Uterus (tissue), 4 donors: Measurements from ENCODE around the gene PRODH2. TPM values are rescaled to one million over a fixed set of nuclear protein-coding genes. Genes with fewer than 3 reads are reported as not detected.

Experiments used
- DNase-seq, 2 donors: peaks; one replicate each; pipeline ENCODE4 v3.0.0-alpha.2; 2019 to 2020
- H3K27ac ChIP-seq, 2 donors: fragments of 200-600 bp; sonication (generic); 1 replicate in 1 of 2; 2 replicates in 1 of 2; pipeline ENCODE4 v1.5.1; 2016 to 2018
- H3K27me3 ChIP-seq, 2 donors: fragments of 200-600 bp; sonication (generic); one replicate each; pipeline ENCODE4 v1.5.1; 2018 to 2019; ENCODE audit warnings: control low read depth in 1 of 2
- H3K36me3 ChIP-seq, 2 donors: fragments of 200-600 bp; sonication (generic); one replicate each; pipeline ENCODE4 v1.5.1; 2019; ENCODE audit warnings: control low read depth in 1 of 2
- H3K4me1 ChIP-seq, 2 donors: fragments of 200-600 bp; sonication (generic); one replicate each; pipeline ENCODE4 v1.5.1; 2018 to 2019; ENCODE audit warnings: control low read depth in 1 of 2
- H3K4me3 ChIP-seq, 2 donors: fragments of 200-600 bp; sonication (generic); 1 replicate in 1 of 2; 2 replicates in 1 of 2; pipeline ENCODE4 v1.5.1; 2018 to 2019; ENCODE audit warnings: mild to moderate bottlenecking in 1 of 2
- H3K9me3 ChIP-seq, 2 donors: fragments of 200-600 bp; sonication (generic); one replicate each; pipeline ENCODE4 v1.5.1; 2019; ENCODE audit warnings: control low read depth in 1 of 2
- POLR2A ChIP-seq, 2 donors: fragments of 450-650 bp; IDR thresholded peaks; one replicate each; pipeline ENCODE4 v1.6.1; 2016; ENCODE audit warnings: antibody characterized with exemption in 2 of 2, mild to moderate bottlenecking in 1 of 2, moderate library complexity in 1 of 2
- intact Hi-C: fragments of 100-400 bp; cut with DNase I; formaldehyde crosslinking; loops from one replicate; pipeline ENCODE4 v1.15.1; 2023; ENCODE audit warnings: low total_unique reads
- total RNA-seq, 4 donors: library from RNA; depleted of rRNA in 3 of 4; stranded (reverse); fragments of >200 nt in 3 of 4; gene quantifications; one replicate each; pipeline versions ENCODE4 v1.1.0 to v1.2.4, GENCODE V29; 2014 to 2023
- TF ChIP-seq, protein P1 (sequence below), 4 experiments: fragments of 200-600 bp in 2 of 4; fragments of 450-650 bp in 2 of 4; sonication (generic) in 2 of 4; IDR thresholded peaks; one replicate each; pipeline ENCODE4 v1.5.1; 2016 to 2019; ENCODE audit warnings: antibody characterized with exemption in 4 of 4, mild to moderate bottlenecking in 2 of 4, moderate library complexity in 1 of 4
- donor health status: DM: yes; HTN: yes; CAD: no.

PRODH2 gene
- total RNA-seq, 4 donors from 2014 or later, result not detected

DNA sequence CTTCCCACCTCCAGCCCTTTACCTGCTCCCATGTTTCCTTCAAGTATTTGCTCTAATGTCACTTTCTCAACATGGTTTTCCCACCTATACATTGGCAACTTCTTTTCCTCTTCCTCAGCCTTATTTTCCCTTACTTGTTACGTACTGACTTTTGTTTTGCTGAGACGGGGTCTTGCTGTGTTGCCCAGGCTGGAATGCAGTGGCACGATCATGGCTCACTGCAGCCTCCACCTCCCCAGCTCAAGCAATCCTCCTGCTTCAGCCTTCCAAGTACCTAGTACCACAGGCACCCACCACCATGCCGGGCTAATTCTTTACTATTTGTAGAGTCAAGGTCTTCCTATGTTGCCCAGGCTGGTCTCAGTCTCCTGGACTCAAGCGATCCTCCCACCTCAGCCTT, 5.0 kb downstream of the PRODH2 start:
- intact Hi-C loops, result no loop called here
- no peak overlapping the region for H3K27ac ChIP-seq

DNA sequence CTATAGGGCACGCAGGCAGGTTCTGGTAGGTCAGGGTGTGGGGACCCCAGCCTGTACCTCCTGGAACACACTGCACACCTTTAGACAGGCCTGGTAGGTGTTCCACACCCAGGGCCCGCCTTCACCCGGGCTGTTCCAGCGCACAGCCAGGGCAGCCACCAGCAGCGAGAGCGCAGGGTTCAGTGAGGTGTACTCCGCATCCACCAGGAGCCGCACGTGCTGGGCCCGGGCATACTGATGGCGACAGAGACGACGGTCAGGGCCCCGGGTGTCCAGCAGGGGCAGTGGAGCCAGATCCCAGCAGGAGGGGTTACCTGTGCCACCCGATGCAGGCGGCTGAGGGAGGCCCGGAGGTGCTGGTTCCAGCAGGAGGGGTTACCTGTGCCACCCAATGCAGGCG, 6.0 kb downstream of the PRODH2 start:
- Histone ChIP-seq H3K27me3 (no peaks in the 10 kb centered on the region), H3K9me3 (no peaks in the 10 kb centered on the region), H3K27ac (no peak overlapping the region), H3K36me3 (no peaks in the 10 kb centered on the region), H3K4me3 (no peak overlapping the region), H3K4me1 (no peaks in the 10 kb centered on the region)
- no peak for DNase-seq
- intact Hi-C loops, result no loop called here
- TF ChIP-seq, protein P1, sequence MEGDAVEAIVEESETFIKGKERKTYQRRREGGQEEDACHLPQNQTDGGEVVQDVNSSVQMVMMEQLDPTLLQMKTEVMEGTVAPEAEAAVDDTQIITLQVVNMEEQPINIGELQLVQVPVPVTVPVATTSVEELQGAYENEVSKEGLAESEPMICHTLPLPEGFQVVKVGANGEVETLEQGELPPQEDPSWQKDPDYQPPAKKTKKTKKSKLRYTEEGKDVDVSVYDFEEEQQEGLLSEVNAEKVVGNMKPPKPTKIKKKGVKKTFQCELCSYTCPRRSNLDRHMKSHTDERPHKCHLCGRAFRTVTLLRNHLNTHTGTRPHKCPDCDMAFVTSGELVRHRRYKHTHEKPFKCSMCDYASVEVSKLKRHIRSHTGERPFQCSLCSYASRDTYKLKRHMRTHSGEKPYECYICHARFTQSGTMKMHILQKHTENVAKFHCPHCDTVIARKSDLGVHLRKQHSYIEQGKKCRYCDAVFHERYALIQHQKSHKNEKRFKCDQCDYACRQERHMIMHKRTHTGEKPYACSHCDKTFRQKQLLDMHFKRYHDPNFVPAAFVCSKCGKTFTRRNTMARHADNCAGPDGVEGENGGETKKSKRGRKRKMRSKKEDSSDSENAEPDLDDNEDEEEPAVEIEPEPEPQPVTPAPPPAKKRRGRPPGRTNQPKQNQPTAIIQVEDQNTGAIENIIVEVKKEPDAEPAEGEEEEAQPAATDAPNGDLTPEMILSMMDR (IDR thresholded peaks at IDR 0.05), result no peak
- no peak for TF ChIP-seq POLR2A (IDR thresholded peaks at IDR 0.05)

More for the DNA sequence above, 5.0 kb downstream of the PRODH2 start:
- Histone ChIP-seq H3K4me1 (no peaks in the 10 kb centered on the region), H3K27me3 (no peaks in the 10 kb centered on the region), H3K9me3 (no peaks in the 10 kb centered on the region), H3K4me3 (no peak overlapping the region), H3K36me3 (no peaks in the 10 kb centered on the region)
- TF ChIP-seq POLR2A (IDR thresholded peaks at IDR 0.05), result no peak
- TF ChIP-seq, protein P1 (IDR thresholded peaks at IDR 0.05), result no peak
- no peak for DNase-seq

DNA sequence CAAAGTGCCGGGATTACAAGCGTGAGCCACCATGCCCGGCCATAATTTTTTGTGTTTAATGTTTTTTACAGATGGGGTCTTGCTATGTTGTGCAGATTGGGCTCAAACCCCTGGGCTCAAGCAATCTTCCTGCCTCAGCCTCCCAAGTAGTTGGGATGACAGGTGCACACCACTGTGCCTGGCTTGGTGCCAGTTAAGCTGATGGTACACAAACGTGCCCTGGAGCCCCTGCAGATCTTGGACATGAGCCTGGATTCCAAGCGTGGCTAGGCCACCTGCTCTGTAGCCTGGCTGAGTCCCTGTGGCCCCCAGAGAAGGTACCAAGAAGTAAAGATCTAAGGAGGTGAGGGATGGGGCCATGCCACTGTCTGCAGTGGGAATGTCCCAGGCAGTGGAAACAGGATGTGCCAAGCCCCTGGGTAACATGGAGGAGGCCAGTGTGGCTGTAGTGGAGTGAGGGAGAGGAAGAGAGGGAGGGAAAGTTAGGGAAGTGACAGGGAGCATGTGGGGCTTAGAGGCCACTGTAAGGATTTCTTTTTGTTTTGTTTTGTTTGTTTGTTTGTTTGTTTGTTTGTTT, 7.0 kb downstream of the PRODH2 start:
- no peaks in the 10 kb centered on the region for H3K27me3 ChIP-seq
- DNase-seq, result no peak
- H3K4me3 ChIP-seq, result no peak overlapping the region

DNA sequence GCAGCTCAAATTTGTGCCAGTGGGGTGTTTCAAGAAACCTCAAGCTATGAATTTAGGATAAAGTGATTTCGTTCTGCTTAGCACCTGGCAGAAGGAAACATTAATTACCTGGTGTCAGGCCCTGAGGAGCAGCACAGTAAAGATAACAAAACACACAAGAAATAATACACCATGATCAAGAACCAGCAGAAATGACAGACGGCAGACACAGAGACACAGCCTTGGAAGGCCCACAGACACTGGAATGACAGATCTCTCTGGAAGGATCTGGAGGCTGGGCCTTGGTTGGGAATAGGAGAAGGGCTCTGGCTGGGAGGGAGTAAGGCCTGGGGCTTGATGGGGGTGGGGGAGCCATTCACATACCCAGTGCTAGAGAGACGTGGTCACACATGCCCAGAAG, 10.8 kb downstream of the PRODH2 start:
- H3K36me3 ChIP-seq, result no peaks in the 10 kb centered on the region
- intact Hi-C loops, result no loop called here
- no peak overlapping the region for H3K27ac ChIP-seq
- no peak for DNase-seq
- H3K27me3 ChIP-seq, result peaks cover 0 to 2% of the 10 kb centered on the region in 2 donors
- no peak for TF ChIP-seq POLR2A (IDR thresholded peaks at IDR 0.05)
- TF ChIP-seq, protein P1 (IDR thresholded peaks at IDR 0.05), result no peak
- no peaks in the 10 kb centered on the region for H3K9me3 ChIP-seq
- H3K4me1 ChIP-seq, result no peaks in the 10 kb centered on the region
- no peak overlapping the region for H3K4me3 ChIP-seq

More for the DNA sequence above, 7.0 kb downstream of the PRODH2 start:
- no peaks in the 10 kb centered on the region for H3K9me3 ChIP-seq
- H3K4me1 ChIP-seq, result no peaks in the 10 kb centered on the region
- no peak overlapping the region for H3K27ac ChIP-seq
- TF ChIP-seq POLR2A (IDR thresholded peaks at IDR 0.05), result no peak
- TF ChIP-seq, protein P1 (IDR thresholded peaks at IDR 0.05), result no peak
- H3K36me3 ChIP-seq, result no peaks in the 10 kb centered on the region
- intact Hi-C loops, result no loop called here

DNA sequence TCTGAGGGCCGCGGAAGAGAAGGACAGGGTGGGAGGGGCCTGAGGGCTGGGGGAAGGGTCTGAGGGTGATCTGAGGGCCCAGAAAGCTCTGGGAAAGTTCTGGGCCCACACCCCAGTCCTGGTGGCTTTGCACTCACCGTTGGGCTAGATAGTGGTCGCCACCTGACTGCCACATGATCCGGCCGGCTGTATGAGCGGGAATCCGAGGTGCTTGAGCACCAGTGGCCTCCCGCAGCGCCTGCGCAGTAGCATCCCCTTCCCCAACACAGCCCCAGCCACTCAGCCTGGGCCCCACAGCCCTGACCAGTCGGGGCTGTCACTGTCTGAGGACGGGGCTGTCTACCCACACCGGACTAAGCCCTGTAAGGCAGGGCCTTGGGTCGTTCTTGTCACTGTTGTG, 15.0 kb downstream of the PRODH2 start:
- intact Hi-C loops, result no loop called here
- peaks cover 0 to 8% of the 10 kb centered on the region in 2 donors for H3K27me3 ChIP-seq
- H3K27ac ChIP-seq, result no peak overlapping the region
- H3K9me3 ChIP-seq, result no peaks in the 10 kb centered on the region
- no peaks in the 10 kb centered on the region for H3K36me3 ChIP-seq
- H3K4me1 ChIP-seq, result no peaks in the 10 kb centered on the region
- DNase-seq, result no peak
- H3K4me3 ChIP-seq, result no peak overlapping the region
- TF ChIP-seq, protein P1 (IDR thresholded peaks at IDR 0.05), result no peak
- TF ChIP-seq POLR2A (IDR thresholded peaks at IDR 0.05), result no peak
